CD1c-positive myeloid dendritic cell (primary cell): Measurements from ENCODE around the gene RELL1.
A peak's percentile ranks its signal among the peaks of the same experiment; 100 is the strongest.

Source experiments
- DNase-seq: peaks from one replicate; pipeline ENCODE4 v3.0.0-alpha.2; 2016; ENCODE audit errors: extremely low spot score

Gene RELL1

DNA sequence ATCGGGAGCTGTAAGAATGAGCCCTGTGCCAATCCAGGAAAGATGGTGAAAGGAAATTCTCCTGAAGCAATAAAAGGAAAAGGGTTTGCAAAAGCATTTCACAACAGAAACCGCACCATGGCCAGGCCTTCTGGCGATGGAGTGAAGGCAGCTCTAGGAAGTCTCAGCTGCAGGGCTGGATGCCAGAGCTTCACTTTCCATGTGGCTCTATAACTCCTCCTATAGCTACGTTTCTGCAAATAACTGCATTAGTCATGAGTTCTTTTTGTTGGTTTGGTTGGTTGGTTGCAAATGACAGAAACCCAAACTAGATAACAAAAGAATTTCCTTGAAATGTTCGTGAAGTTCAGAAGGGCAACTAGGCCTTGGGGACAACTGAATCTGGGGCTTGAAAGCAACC is 84.6 kb downstream of the RELL1 start:
- DNase-seq = peak; percentile 27

DNA sequence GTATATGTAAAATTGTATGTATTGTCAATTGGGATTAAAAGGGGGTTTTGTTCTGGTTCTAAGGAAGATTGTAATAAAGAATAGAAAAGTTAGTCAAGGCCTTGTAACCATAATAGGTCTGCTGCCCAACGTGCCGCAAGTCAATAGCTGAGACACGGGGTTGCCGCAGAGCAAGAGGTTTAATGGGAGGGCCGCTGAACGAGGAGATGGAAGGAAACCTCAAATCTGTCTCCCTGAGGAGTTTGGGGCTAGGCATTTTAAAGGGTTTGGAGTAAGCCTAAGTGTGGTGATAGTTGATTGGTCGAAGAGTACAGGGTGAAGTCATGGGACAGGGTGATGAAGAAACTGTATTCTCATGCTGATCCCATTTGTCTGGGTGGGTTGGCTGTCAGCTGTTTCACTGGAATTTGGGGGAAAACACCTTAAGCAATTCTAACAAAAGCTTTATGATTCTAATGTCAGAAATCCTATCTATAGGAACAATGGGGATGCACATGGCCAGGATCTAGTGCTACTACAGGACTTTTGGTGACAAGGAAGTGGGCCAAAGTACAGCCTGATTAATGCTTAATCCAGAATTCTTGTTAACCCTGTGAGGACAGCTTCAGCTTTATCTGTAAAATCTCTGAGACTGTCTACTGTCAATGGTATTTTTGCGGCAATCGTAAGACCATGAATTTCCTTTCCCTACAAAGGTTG is 86.9 kb downstream of the RELL1 start:
- DNase-seq = no peak

DNA sequence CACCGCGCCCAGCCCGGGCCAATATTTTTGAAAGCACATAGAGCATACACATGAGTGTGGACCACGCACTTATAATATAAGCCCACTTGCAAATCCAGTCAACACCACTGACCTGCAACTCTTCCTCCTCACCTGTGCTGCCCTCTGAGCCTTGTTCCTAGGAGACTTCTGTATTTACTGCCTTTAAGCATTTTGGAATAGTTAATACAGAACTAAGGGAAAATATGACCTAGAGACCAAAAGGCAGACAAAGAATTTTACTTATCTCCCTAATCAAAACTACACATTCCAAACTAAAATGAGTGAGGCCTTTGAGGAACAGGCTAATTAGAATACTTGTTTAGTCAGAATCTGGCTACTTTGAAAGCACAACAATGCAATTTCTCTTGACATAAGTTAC is 89.1 kb downstream of the RELL1 start:
- no peak for DNase-seq

GRCh38 chr4:37595875-37596680 is 90.1 kb downstream of the RELL1 start:
- no peak for DNase-seq

- DNase-seq = no peak
These were observed 92.1 kb downstream of the RELL1 start for GRCh38 chr4:37594099-37594498.

DNA sequence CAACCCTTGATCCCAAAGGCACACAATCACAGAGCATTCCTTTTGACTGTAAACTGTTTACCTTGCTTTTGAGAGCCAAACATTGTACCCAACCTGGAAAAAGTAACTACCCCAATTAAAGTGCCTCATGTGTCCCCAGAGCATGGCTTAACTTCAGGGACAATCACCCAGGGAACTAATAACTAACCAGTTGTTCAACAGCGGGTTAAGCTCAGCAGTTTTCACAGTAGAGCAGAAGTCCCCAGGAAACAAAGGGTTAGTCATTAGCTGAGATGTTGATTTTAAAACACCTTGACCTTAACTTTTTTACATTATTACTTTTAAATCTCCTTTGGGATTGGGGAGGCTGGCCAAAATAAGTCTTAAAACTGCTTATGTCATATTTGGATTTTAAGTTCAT is 94.8 kb downstream of the RELL1 start:
- DNase-seq = no peak

DNA sequence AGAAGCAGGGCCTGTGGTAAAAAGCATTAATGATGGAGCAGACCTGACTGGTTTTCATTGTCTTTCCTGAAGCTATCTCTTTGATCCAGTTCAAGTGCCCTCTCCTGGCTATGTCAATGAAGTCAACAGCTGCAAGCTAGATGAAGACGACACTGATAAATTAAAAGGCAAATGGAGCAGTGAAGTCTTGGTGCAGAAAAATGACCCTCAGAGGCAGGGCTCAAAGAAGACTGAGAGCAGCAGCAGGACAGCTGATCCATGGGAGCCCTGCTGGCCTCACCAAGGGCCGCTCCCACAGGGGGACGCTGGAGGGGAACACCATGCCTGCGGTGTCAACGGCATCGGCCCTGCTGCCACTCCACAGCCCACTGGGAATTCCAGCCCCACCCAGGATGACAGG is 96.2 kb downstream of the RELL1 start:
- DNase-seq = no peak

DNA sequence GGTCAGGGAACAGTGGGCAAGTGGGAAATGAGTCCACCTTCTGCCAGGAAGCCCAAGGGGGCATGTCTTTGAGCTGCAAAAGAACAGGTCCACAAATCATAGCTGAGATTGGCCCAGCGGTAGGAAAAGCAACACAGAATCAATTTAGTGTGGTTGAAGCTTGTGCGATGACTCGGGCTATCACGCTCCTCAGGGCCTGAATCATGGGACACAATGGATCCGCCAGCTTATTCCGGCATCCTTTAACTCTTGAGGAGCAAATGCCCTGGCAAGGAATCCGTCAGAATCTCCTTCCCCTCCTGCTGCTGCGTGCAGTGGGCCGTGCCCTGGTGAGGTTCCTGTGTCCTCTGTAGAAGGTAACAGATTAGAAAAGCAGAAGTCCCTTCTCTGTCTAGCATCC is 98.0 kb downstream of the RELL1 start:
- no peak for DNase-seq

DNA sequence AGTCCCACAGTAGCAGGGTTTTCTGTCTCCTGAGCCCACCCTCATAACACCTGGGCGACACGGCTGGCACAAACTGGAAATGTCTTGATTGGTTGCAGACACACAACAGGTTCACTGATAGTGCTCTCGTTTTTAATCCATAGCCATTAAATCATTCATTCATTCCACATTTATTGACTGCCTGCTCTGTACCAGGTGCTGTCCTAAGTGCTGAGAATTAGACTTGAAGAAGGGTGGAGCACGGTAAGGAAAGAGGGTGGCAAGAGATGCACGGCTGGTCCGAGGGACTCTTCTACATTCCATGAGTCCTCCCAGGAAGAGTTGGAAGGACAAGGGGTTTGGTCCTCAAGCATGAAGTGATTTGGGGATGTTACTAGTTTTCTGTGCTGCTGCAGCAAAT is 100.0 kb downstream of the RELL1 start:
- DNase-seq = no peak

- DNase-seq = no peak
These were observed 101.6 kb downstream of the RELL1 start for GRCh38 chr4:37584493-37585060.

DNA sequence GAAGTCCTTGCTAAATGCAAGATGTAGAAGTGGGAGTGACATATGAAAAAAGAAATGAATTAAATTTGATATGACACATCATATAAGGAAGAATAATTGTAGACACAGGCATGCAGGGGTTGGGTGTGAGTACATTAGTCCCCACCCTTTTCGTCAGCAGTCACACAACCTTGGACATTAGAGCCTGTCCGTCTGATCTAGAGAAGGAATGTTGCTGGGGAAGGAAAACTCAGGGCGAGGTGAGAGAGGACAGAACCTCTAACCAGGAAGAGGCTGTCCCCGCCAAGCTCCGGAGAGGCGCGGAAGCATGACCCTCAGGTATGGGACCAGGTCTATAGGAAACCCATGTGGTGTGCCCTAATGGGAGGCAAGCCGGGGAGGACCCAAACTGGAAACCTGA is 102.1 kb downstream of the RELL1 start:
- DNase-seq = no peak

DNA sequence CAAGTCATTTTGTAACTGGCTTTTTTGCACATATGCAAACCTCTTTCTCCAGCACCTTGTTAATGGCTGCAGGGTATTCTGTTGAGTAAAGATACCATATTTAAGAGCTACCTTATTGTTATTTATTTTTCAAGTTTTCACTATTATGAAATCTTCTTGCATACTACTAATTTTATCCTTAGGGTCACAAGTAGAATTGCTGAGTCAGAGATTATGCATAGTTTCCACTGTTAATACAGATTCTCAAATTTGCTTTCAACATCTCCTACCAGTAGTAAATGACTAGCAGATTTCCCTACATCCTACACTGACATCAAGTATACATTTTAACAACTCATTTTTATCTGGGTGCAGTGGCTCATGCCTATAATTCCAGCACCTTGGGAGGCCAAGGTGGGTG is 112.6 kb downstream of the RELL1 start:
- DNase-seq = no peak

GRCh38 chr4:37568489-37568888 is 117.7 kb downstream of the RELL1 start:
- DNase-seq = peak; percentile 16

DNA sequence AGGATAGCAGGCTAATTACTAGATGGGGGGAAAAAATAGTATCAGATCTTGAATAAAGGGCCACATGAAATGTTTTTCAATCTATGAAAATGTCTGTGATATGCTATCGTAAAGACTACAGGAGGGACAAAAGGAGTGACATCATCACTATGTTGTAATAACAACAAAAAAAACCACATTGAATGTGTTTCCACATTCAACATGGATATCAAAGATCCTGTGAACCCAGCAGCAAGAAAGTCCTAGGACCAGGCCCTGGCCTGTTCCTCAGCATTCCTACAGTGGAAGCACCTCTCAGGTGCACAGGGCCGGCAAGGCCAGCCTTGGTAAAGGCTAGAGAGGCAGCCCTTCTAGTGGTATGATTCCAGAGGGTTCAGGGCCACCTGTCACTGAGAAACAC is 118.3 kb downstream of the RELL1 start:
- DNase-seq = no peak

DNA sequence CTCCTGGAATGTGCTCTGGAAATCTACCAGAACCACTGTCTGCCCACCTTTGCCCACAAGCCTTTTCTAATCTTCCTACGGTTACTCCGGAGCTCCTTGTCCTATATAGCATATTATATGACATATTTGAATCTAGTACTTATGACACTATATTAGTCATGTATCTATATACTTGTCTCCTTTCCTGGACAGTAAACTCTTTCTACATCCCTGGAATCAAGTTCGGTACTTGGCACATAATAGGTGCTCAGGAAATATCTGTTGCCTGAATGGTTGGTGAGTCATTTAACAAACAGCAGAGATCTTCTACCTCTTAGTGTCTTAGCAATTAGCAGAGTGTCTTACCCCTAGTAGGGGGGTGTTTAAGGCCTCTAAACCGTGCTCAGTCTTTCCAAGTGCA is 123.6 kb downstream of the RELL1 start:
- DNase-seq = no peak

DNA sequence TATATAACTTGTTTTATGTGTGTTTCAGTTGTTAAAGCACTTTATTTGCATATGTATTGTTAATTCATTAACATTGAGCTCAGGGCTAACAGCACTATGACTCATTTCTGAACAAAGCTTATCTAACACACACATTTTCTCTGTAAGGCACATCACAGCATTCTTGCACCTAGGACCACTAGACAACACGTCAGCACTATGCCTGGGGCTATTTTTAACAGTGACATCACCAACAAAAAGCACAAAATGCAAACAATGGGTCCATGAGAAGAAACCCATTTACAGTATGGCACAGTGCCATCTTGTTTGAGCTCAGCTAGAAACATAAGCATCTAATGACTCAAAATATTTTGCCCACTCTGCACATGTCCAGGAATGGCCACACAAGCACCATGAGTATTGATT is 124.4 kb downstream of the RELL1 start:
- no peak for DNase-seq

GRCh38 chr4:37561196-37561802 is 124.9 kb downstream of the RELL1 start:
- DNase-seq = no peak
